ENCODE measurements around the gene ELK4.

DNA sequence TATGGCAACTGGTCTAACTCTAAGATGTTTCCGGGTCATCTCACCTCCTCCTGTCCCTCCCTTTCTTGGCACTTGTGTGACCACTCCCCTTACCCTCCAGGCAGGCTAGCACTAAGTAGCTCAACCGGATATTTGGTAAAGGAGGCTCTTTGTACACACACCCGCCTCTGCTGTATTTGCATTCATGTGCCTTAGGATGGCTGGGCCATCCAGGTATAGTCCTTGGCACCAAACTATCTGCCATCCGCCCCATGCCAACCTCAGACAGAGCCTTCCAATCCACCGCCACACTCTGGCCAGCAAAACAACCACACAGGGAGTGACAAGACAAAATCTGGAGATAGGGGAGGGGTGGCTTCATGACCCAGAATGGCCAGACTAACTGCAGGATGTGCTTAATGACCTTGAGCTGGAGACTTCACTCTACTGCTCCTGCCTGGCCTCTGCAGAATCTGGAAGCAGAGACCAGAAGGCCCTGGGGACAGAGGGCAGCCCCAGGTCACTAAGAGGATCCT lies 67.8 kb downstream of the ELK4 start:
- TF ChIP-seq, protein P1, sequence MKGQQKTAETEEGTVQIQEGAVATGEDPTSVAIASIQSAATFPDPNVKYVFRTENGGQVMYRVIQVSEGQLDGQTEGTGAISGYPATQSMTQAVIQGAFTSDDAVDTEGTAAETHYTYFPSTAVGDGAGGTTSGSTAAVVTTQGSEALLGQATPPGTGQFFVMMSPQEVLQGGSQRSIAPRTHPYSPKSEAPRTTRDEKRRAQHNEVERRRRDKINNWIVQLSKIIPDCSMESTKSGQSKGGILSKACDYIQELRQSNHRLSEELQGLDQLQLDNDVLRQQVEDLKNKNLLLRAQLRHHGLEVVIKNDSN (IDR thresholded peaks at IDR 0.05), result no peak
- TF ChIP-seq EP300 (IDR thresholded peaks at IDR 0.05; ENCODE audit: borderline replicate concordance) (no peak), CEBPB (IDR thresholded peaks at IDR 0.05) (no peak)

All from Ishikawa (cell line).